Liver (tissue), 9 donors: ENCODE data around the gene OSCP1. TPM values are rescaled to one million over a fixed set of nuclear protein-coding genes. Genes with fewer than 3 reads are reported as not detected.

Experiments
- DNase-seq: peaks from one replicate; pipeline ENCODE4 v3.0.0-alpha.2; 2017; ENCODE audit warnings: low spot score
- H3K27ac ChIP-seq, 2 donors: one replicate each; pipeline ENCODE4 v1.7.0; 2013; ENCODE audit warnings: inconsistent platforms in 2 of 2, low read length in 2 of 2, control low read depth in 1 of 2, low read depth in 1 of 2, mild to moderate bottlenecking in 1 of 2
- H3K27me3 ChIP-seq, 4 donors: one replicate each; pipeline versions ENCODE4 v1.6.1 to v1.7.0; 2013; ENCODE audit warnings: low read length in 3 of 4, inconsistent platforms in 1 of 4, mild to moderate bottlenecking in 1 of 4, moderate library complexity in 1 of 4; ENCODE audit not compliant: control insufficient read depth in 4 of 4, insufficient read depth in 4 of 4
- H3K36me3 ChIP-seq, 4 donors: one replicate each; pipeline versions ENCODE4 v1.6.1 to v1.7.0; 2013; ENCODE audit warnings: low read length in 3 of 4, mild to moderate bottlenecking in 3 of 4, low read depth in 1 of 4, moderate library complexity in 1 of 4; ENCODE audit not compliant: control insufficient read depth in 4 of 4, insufficient read depth in 3 of 4
- H3K4me1 ChIP-seq, 4 donors: one replicate each; pipeline versions ENCODE4 v1.6.1 to v1.7.0; 2013; ENCODE audit warnings: low read length in 3 of 4, mild to moderate bottlenecking in 3 of 4, moderate library complexity in 1 of 4; ENCODE audit not compliant: control insufficient read depth in 4 of 4, insufficient read depth in 4 of 4
- H3K4me3 ChIP-seq, 3 donors: one replicate each; pipeline versions ENCODE4 v1.6.1 to v1.7.0; 2013; ENCODE audit warnings: low read length in 3 of 3, control low read depth in 1 of 3, low read depth in 1 of 3, mild to moderate bottlenecking in 1 of 3
- H3K9ac ChIP-seq, 2 donors: one replicate each; pipeline ENCODE4 v1.7.0; 2013; ENCODE audit warnings: low read length in 2 of 2, mild to moderate bottlenecking in 2 of 2, moderate library complexity in 2 of 2, control low read depth in 1 of 2, low read depth in 1 of 2
- H3K9me3 ChIP-seq, 4 donors: one replicate each; pipeline versions ENCODE4 v1.6.1 to v1.7.0; 2013; ENCODE audit warnings: low read length in 3 of 4; ENCODE audit not compliant: control insufficient read depth in 4 of 4
- CTCF ChIP-seq: fragments of 150-350 bp; IDR thresholded peaks from 2 replicates; pipeline ENCODE4 v1.5.1; 2017; ENCODE audit warnings: improper control_type of control experiment, low read depth, low read length; ENCODE audit not compliant: missing input control
- FOXA1 ChIP-seq: IDR thresholded peaks from 2 replicates; pipeline ENCODE4 v1.6.1; 2016; ENCODE audit warnings: antibody characterized with exemption
- GABPA ChIP-seq, 2 donors: IDR thresholded peaks in 1 of 2; conservative IDR thresholded peaks in 1 of 2; 2 replicates each; pipeline ENCODE4 v1.6.1; 2016; ENCODE audit warnings: antibody characterized with exemption in 2 of 2, mild to moderate bottlenecking in 1 of 2, moderate library complexity in 1 of 2
- HNF4A ChIP-seq, 2 donors: conservative IDR thresholded peaks; 2 replicates each; pipeline ENCODE4 v1.6.1; 2016; ENCODE audit warnings: antibody characterized with exemption in 2 of 2, mild to moderate bottlenecking in 2 of 2
- HNF4G ChIP-seq: IDR thresholded peaks from 2 replicates; pipeline ENCODE4 v1.6.1; 2016; ENCODE audit warnings: antibody characterized with exemption
- JUND ChIP-seq, 2 donors: IDR thresholded peaks; 2 replicates each; pipeline ENCODE4 v1.6.1; 2016; ENCODE audit warnings: antibody characterized with exemption in 2 of 2
- NR2F2 ChIP-seq: IDR thresholded peaks from 2 replicates; pipeline ENCODE4 v1.6.1; 2016; ENCODE audit warnings: antibody characterized with exemption
- RAD21 ChIP-seq, 2 donors: IDR thresholded peaks; 2 replicates each; pipeline ENCODE4 v1.6.1; 2016; ENCODE audit warnings: antibody characterized with exemption in 2 of 2, mild to moderate bottlenecking in 2 of 2
- TAF1 ChIP-seq: conservative IDR thresholded peaks from 2 replicates; pipeline ENCODE4 v1.6.1; 2016; ENCODE audit warnings: antibody characterized with exemption, mild to moderate bottlenecking
- YY1 ChIP-seq: IDR thresholded peaks from 2 replicates; pipeline ENCODE4 v1.6.1; 2016; ENCODE audit warnings: antibody characterized with exemption, mild to moderate bottlenecking
- ZBTB33 ChIP-seq: IDR thresholded peaks from 2 replicates; pipeline ENCODE4 v1.6.1; 2016; ENCODE audit warnings: antibody characterized with exemption
- WGBS: extraction: QIAGEN DNeasy Blood & Tissue Kit; methylation state at CpG from one replicate; pipeline ENCODE4 v1.1.7; 2013; 5-methylcytosine and 5-hydroxymethylcytosine counted together
- polyA plus RNA-seq, 2 donors: library from polyadenylated mRNA; stranded (reverse) in 1 of 2; unstranded in 1 of 2; fragments of 200-250 nt in 1 of 2; fragments of >200 nt in 1 of 2; fragmentation: Nextera tagmentation in 1 of 2; extraction: Ambion mirVana in 1 of 2; gene quantifications; one replicate each; pipeline versions ENCODE4 v1.2.1 to v1.2.3, GENCODE V29; 2013 to 2015
- total RNA-seq, 2 donors: library from RNA; depleted of rRNA; stranded (reverse); fragments of >200 nt; gene quantifications; one replicate each; pipeline ENCODE4 v1.2.3, GENCODE V29; 2014
- TF ChIP-seq, protein P1 (sequence below): IDR thresholded peaks from 2 replicates; pipeline ENCODE4 v1.6.1; 2016; ENCODE audit warnings: antibody characterized with exemption, mild to moderate bottlenecking
- donor health status: healthy.
- donor health status: healthy.
- donor health status: healthy.
- donor health status: healthy.
- donor health status: healthy.

Gene OSCP1
- total and polyA plus RNA-seq, 4 donors, result 1.1 to 1.7 (median 1.5) TPM

DNA sequence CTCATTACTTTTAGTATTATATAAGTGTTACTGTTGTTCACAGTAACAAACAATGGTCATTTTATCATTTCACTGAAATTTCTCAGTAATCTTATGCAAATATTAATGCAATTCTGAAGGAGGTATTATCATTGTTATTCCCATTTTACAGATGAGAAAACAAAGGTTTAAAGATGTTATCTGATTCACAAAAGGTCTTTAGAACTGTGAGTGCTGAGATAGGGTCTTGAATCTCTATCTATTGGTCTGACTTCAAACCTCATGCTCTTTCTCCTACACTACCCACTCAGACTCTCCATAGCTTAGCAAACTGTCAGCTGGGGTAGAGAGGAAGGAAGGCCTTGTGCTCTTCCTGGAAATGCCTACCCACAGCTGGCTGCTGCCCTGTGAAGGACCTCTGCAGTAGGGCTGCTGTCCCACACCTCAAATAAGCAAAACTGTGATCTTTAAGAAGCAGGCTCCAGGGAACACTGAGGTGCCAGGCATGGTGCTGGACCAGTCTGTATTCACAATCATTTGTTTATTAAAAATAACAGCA lies 6.2 kb upstream of the OSCP1 start (continued):
- TF ChIP-seq ZBTB33, result no peak
- TF ChIP-seq YY1, result no peak
- no peak for TF ChIP-seq FOXA1

- Histone ChIP-seq H3K4me1 (peaks cover 0 to 8% (median 1%) of the 10 kb centered on the region in 4 donors), H3K9ac (no peak overlapping the region), H3K27me3 (no peaks in the 10 kb centered on the region), H3K27ac (no peak overlapping the region), H3K36me3 (peaks cover 3 to 50% (median 29%) of the 10 kb centered on the region in 4 donors), H3K9me3 (no peaks in the 10 kb centered on the region), H3K4me3 (no peak overlapping the region)
- 94% methylated on average over 1 of the region's 1 CpG for WGBS
- no peak for TF ChIP-seq CTCF
- no peak for TF ChIP-seq HNF4G
- TF ChIP-seq YY1, result no peak
- TF ChIP-seq NR2F2, result no peak
- TF ChIP-seq, protein P1, sequence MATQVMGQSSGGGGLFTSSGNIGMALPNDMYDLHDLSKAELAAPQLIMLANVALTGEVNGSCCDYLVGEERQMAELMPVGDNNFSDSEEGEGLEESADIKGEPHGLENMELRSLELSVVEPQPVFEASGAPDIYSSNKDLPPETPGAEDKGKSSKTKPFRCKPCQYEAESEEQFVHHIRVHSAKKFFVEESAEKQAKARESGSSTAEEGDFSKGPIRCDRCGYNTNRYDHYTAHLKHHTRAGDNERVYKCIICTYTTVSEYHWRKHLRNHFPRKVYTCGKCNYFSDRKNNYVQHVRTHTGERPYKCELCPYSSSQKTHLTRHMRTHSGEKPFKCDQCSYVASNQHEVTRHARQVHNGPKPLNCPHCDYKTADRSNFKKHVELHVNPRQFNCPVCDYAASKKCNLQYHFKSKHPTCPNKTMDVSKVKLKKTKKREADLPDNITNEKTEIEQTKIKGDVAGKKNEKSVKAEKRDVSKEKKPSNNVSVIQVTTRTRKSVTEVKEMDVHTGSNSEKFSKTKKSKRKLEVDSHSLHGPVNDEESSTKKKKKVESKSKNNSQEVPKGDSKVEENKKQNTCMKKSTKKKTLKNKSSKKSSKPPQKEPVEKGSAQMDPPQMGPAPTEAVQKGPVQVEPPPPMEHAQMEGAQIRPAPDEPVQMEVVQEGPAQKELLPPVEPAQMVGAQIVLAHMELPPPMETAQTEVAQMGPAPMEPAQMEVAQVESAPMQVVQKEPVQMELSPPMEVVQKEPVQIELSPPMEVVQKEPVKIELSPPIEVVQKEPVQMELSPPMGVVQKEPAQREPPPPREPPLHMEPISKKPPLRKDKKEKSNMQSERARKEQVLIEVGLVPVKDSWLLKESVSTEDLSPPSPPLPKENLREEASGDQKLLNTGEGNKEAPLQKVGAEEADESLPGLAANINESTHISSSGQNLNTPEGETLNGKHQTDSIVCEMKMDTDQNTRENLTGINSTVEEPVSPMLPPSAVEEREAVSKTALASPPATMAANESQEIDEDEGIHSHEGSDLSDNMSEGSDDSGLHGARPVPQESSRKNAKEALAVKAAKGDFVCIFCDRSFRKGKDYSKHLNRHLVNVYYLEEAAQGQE, result no peak
- no peak for TF ChIP-seq JUND (IDR thresholded peaks at IDR 0.05)
- TF ChIP-seq TAF1, result no peak
- TF ChIP-seq GABPA (IDR thresholded peaks at IDR 0.05 in 1 of 2, conservative IDR thresholded peaks at IDR 0.05 in 1 of 2), result no peak
- no peak for DNase-seq
Observed at GRCh38 chr1:36455386-36455785, 5.1 kb upstream of the OSCP1 start.

GRCh38 chr1:36453600-36454388 lies 3.5 kb upstream of the OSCP1 start:
- no peaks in the 10 kb centered on the region for H3K27me3 ChIP-seq
- H3K4me3 ChIP-seq, result no peak overlapping the region
- TF ChIP-seq FOXA1 (no peak), RAD21 (IDR thresholded peaks at IDR 0.05) (no peak), HNF4A (conservative IDR thresholded peaks at IDR 0.05) (no peak)
- TF ChIP-seq, protein P1, result no peak
- 95% methylated on average over 6 of the region's 6 CpGs for WGBS
- H3K36me3 ChIP-seq, result peaks cover 3 to 38% (median 25%) of the 10 kb centered on the region in 4 donors
- H3K27ac ChIP-seq, result no peak overlapping the region
- H3K9me3 ChIP-seq, result no peaks in the 10 kb centered on the region
- peaks cover 3 to 13% (median 6%) of the 10 kb centered on the region in 4 donors for H3K4me1 ChIP-seq
- no peak overlapping the region for H3K9ac ChIP-seq
- DNase-seq, result no peak
